Sigmoid colon (tissue), 7 donors: ENCODE measurements around the gene UBE2N. TPM values are rescaled to one million over a fixed set of nuclear protein-coding genes. Genes with fewer than 3 reads are reported as not detected.

Experiments
- DNase-seq: peaks from one replicate; pipeline ENCODE4 v3.0.0-alpha.2; 2019
- H3K27ac ChIP-seq, 4 donors: fragments of 200-600 bp; sonication (generic); one replicate each; pipeline ENCODE4 v1.5.1; 2016 to 2019; ENCODE audit warnings: mild to moderate bottlenecking in 1 of 4
- H3K27me3 ChIP-seq, 3 donors: fragments of 200-600 bp; sonication (generic); one replicate each; pipeline ENCODE4 v1.5.1; 2019; ENCODE audit warnings: mild to moderate bottlenecking in 1 of 3
- H3K36me3 ChIP-seq, 4 donors: fragments of 200-600 bp; sonication (generic); one replicate each; pipeline ENCODE4 v1.5.1; 2016 to 2019
- H3K4me1 ChIP-seq, 4 donors: fragments of 200-600 bp; sonication (generic); one replicate each; pipeline ENCODE4 v1.5.1; 2017 to 2019
- H3K4me3 ChIP-seq, 4 donors: fragments of 200-600 bp; sonication (generic); one replicate each; pipeline ENCODE4 v1.5.1; 2017 to 2019; ENCODE audit warnings: mild to moderate bottlenecking in 2 of 4, moderate library complexity in 1 of 4
- H3K9me3 ChIP-seq, 4 donors: fragments of 200-600 bp in 3 of 4; sonication (generic) in 3 of 4; one replicate each; pipeline versions ENCODE4 v1.5.1 to v1.6.1; 2013 to 2019
- EP300 ChIP-seq, 4 donors: sonication (generic); formaldehyde crosslinking; IDR thresholded peaks; one replicate each; pipeline ENCODE4 v1.6.1; 2017; ENCODE audit warnings: antibody characterized with exemption in 4 of 4
- POLR2A ChIP-seq, 2 donors: fragments of 450-650 bp; IDR thresholded peaks; one replicate each; pipeline ENCODE4 v1.6.1; 2016; ENCODE audit warnings: antibody characterized with exemption in 2 of 2, mild to moderate bottlenecking in 2 of 2, moderate library complexity in 2 of 2
- POLR2AphosphoS5 ChIP-seq, 4 donors: sonication (generic); formaldehyde crosslinking; IDR thresholded peaks; one replicate each; pipeline ENCODE4 v1.6.1; 2017; ENCODE audit warnings: antibody characterized with exemption in 4 of 4
- WGBS, 2 donors: extraction: QIAGEN DNeasy Blood & Tissue Kit; methylation state at CpG; one replicate each; pipeline ENCODE4 v1.1.7; 2013; 5-methylcytosine and 5-hydroxymethylcytosine counted together
- intact Hi-C: fragments of 100-400 bp; cut with DNase I; formaldehyde crosslinking; loops from one replicate; pipeline ENCODE4 v1.15.1; 2023
- polyA plus RNA-seq, 3 donors: library from polyadenylated mRNA; stranded (reverse); fragments of 200-250 nt; gene quantifications; one replicate each; pipeline ENCODE4 v1.2.3, GENCODE V29; 2013
- total RNA-seq, 4 donors: library from RNA; depleted of rRNA; stranded (reverse); fragments of >200 nt; gene quantifications; one replicate each; pipeline ENCODE4 v1.1.0, GENCODE V29; 2016
- TF ChIP-seq, protein P1 (sequence below), 4 experiments: fragments of 450-650 bp in 3 of 4; fragments of 200-600 bp in 1 of 4; IDR thresholded peaks; one replicate each; pipeline ENCODE4 v1.5.1; 2016 to 2019; ENCODE audit warnings: antibody characterized with exemption in 4 of 4, mild to moderate bottlenecking in 3 of 4, moderate library complexity in 2 of 4
- donor health status: healthy with polysubstance abuse.
- donor health status: Bipolar disorder and iron deficiency.
- donor health status: healthy.

Gene UBE2N
- total and polyA plus RNA-seq, 7 donors: 23.0 to 102 (median 28.0) TPM

DNA sequence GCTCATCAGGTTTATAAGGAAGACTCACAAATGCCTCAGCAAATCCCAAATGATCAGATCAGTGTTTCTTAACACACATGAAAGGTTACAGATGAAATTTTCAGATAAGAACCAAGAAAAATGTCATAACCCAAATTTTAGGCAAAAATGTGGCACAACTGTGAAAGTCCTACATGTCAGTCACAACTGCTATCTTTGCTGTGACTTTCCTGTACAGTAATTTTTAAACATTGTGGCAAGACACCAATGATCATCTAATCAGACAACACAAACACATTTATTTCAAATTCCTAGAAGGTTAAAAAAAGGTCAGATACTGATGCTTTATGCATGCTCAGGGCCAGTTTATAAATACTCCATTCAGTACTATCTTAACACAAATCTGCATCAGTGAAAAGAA, 32.9 kb downstream of the UBE2N start:
- no peak overlapping the region for H3K4me3 ChIP-seq
- no peaks in the 10 kb centered on the region for H3K9me3 ChIP-seq
- H3K4me1 ChIP-seq: peaks cover 0 to 6% (median 0%) of the 10 kb centered on the region in 4 donors
- H3K27ac ChIP-seq: no peak overlapping the region
- DNase-seq: no peak
- peaks cover 0 to 20% (median 1%) of the 10 kb centered on the region in 4 donors for H3K36me3 ChIP-seq
- no peaks in the 10 kb centered on the region for H3K27me3 ChIP-seq
- intact Hi-C loops: no loop called here
- TF ChIP-seq POLR2A (IDR thresholded peaks at IDR 0.05): no peak
- TF ChIP-seq POLR2AphosphoS5 (IDR thresholded peaks at IDR 0.05): no peak
- TF ChIP-seq EP300 (IDR thresholded peaks at IDR 0.05): no peak
- TF ChIP-seq, protein P1, sequence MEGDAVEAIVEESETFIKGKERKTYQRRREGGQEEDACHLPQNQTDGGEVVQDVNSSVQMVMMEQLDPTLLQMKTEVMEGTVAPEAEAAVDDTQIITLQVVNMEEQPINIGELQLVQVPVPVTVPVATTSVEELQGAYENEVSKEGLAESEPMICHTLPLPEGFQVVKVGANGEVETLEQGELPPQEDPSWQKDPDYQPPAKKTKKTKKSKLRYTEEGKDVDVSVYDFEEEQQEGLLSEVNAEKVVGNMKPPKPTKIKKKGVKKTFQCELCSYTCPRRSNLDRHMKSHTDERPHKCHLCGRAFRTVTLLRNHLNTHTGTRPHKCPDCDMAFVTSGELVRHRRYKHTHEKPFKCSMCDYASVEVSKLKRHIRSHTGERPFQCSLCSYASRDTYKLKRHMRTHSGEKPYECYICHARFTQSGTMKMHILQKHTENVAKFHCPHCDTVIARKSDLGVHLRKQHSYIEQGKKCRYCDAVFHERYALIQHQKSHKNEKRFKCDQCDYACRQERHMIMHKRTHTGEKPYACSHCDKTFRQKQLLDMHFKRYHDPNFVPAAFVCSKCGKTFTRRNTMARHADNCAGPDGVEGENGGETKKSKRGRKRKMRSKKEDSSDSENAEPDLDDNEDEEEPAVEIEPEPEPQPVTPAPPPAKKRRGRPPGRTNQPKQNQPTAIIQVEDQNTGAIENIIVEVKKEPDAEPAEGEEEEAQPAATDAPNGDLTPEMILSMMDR (IDR thresholded peaks at IDR 0.05): no peak

DNA sequence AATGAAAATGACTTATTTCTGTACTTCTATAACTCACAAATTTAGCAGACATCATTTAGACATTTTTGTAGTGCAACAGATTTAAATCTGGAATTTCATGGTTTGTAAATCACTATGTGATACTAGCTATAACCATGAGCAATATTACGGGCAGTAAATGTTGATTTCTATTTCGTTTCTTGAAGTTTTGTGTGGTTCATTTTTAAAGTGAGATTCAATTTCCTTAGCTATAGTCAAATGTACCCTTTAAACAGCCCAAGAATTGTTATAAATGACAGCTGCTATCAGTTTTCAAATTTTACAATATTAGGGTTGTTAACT, 33.8 kb downstream of the UBE2N start:
- intact Hi-C loops: no loop called here
- H3K4me1 ChIP-seq: no peaks in the 10 kb centered on the region
- peaks cover 0 to 20% (median 1%) of the 10 kb centered on the region in 4 donors for H3K36me3 ChIP-seq
- DNase-seq: no peak
- H3K9me3 ChIP-seq: no peaks in the 10 kb centered on the region
- no peaks in the 10 kb centered on the region for H3K27me3 ChIP-seq
- TF ChIP-seq, protein P1 (IDR thresholded peaks at IDR 0.05): no peak
- no peak for TF ChIP-seq POLR2A (IDR thresholded peaks at IDR 0.05)
- no peak for TF ChIP-seq EP300 (IDR thresholded peaks at IDR 0.05)
- TF ChIP-seq POLR2AphosphoS5 (IDR thresholded peaks at IDR 0.05): no peak
- no peak overlapping the region for H3K27ac ChIP-seq
- 84 to 91% methylated on average over 2 of the region's 2 CpGs for WGBS, 2 donors
- no peak overlapping the region for H3K4me3 ChIP-seq

GRCh38 chr12:93407054-93407962, 34.4 kb downstream of the UBE2N start:
- DNase-seq: no peak
- intact Hi-C loops: no loop called here
- Histone ChIP-seq H3K36me3 (peaks cover 0 to 20% (median 2%) of the 10 kb centered on the region in 4 donors), H3K27me3 (no peaks in the 10 kb centered on the region), H3K4me1 (no peaks in the 10 kb centered on the region), H3K9me3 (no peaks in the 10 kb centered on the region), H3K27ac (no peak overlapping the region), H3K4me3 (no peak overlapping the region)
- TF ChIP-seq POLR2AphosphoS5 (IDR thresholded peaks at IDR 0.05) (no peak), POLR2A (IDR thresholded peaks at IDR 0.05) (no peak), EP300 (IDR thresholded peaks at IDR 0.05) (no peak)
- TF ChIP-seq, protein P1 (IDR thresholded peaks at IDR 0.05): no peak
- WGBS, 2 donors: 89 to 90% methylated on average over 6 of the region's 6 CpGs

DNA sequence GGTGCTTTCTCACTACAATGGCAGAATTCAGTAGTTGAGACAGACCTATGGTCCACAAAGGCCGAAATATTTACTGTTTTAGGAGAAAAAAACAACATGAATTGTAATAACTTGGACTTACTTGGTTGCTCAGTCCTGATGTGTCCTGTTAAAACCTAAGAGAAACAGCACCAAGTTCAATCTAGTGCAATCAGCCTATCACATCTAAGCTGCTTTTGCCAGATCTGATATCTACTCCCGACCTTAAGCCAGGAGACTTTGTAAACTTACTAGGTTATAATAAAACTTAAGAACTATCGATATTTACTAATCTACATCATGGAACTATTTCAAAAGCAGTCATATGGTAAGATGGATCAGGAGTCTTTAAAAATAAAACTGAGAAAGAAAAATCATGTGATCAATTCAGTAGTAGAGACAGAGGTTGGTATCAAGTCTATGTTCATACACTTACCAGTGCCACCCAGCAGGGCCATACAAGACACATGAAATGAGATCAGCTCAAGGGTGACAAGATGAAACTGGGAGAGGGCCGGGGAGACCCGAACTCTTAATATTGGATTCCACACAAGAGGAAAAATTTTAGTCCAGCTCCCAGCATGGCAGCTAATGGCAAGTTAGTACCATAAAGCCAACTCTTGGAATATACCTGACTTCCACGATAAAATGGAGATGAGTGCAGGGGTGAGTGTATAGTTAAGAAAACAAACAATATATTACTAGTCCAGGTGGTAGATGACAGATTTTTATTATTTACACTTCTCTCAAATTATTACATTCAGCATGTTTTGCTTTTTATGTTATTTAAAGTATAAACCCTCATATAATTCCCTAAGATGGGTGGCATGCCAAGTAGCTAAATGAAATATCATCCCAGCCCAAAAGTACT, 36.5 kb downstream of the UBE2N start:
- TF ChIP-seq, protein P1 (IDR thresholded peaks at IDR 0.05): no peak
- TF ChIP-seq EP300 (IDR thresholded peaks at IDR 0.05) (no peak), POLR2AphosphoS5 (IDR thresholded peaks at IDR 0.05) (no peak), POLR2A (IDR thresholded peaks at IDR 0.05) (no peak)
- DNase-seq: no peak
- intact Hi-C loops: no loop called here
- H3K27me3 ChIP-seq: no peaks in the 10 kb centered on the region
- H3K27ac ChIP-seq: peak overlapping the region in 1 of 4 donors; percentile 2
- no peaks in the 10 kb centered on the region for H3K4me1 ChIP-seq
- no peak overlapping the region for H3K4me3 ChIP-seq
- H3K9me3 ChIP-seq: no peaks in the 10 kb centered on the region
- WGBS, 2 donors: 79 to 94% methylated on average over 6 of the region's 6 CpGs
- peaks cover 0 to 11% (median 3%) of the 10 kb centered on the region in 4 donors for H3K36me3 ChIP-seq
